GM19455 (cell line): ENCODE measurements around the gene SLC38A11.
A peak's percentile ranks its signal among the peaks of the same experiment; 100 is the strongest.

Experiments used
- ATAC-seq: cut with Tn5 transposase; IDR thresholded peaks from one replicate; pipeline ENCODE4 v1.9.1; 2021; ENCODE audit not compliant: unreplicated experiment

The SLC38A11 gene

GRCh38 chr2:164917296-164917903, 37.9 kb downstream of the SLC38A11 start:
- no peak for ATAC-seq

GRCh38 chr2:164915566-164915965, 39.8 kb downstream of the SLC38A11 start:
- no peak for ATAC-seq

- ATAC-seq = no peak
Observed at GRCh38 chr2:164913640-164914350, 41.5 kb downstream of the SLC38A11 start.

DNA sequence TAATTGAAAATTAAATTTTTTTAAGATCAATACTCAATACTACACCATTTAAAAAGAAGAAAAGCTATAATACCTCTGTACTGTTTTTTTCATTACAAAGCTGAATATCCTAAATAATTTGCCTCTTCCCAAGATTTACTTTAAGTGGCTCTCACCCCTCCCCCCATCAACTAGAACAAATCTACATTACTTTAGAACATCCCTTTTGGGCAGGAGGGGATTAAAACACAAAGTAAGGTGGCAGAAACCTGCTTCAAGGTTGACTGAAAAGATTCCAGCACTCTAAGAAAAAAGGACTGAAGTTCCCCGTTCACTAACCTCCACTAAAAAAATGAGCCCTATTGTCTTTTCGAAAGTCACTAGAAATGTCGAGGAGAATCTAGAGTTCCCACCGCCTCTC, 42.3 kb downstream of the SLC38A11 start:
- ATAC-seq = no peak

DNA sequence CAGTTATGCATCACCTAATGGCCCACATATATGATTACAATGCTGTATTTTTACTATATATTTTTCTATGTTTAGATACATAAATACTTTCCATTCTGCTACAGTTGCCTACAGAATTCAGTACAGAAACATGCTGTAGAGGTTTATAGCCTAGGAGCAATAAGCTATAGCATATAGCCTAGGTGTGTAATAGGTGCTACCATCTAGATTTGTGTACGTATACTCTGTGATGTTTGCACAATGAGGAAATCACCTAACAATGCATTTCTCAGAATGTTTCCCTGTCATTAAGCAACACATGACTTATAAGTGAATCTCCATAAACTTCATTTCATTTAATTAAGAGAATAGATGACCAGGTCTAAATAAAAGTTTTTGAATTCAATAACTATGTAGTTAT, 43.5 kb downstream of the SLC38A11 start:
- ATAC-seq = no peak

DNA sequence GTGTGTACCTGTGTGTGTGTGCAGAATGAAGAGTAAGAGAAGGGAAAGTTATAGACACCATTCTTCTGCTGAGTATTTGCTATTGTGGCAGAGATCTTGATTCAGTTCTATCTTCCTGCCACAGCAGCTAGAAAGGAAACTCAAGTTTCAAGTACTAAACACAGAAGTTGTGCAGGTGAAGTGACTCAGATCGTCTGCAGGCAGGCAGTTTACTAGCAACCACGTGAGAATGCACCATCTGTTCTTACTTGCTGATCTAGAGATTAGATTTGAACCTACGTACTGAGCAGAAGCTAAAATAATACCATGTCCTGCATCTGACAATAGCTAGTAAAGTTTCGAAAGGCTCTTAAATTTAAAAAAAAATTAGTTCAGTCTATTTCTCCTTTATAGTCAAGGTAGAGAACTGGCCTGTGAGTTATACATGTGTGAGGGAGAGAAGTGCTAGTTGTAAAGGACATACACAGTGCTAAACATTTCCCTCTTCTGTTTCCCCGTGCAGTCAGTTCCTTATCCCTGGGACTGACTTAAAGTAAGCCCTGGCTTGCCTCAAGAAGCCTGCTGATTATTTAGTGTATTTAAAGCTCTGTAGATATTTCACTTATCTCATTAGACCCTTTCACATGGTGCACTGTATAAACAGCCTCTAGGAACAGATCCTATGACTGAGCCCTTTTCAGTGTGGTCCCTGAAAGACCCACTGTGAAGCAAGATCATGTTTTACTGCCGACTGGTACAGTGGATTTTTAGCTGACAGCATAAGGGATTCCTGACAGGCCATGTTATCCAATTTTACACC, 45.0 kb downstream of the SLC38A11 start:
- ATAC-seq = peak; percentile 74

- no peak for ATAC-seq
Observed at GRCh38 chr2:164906947-164907346, 48.4 kb downstream of the SLC38A11 start.

DNA sequence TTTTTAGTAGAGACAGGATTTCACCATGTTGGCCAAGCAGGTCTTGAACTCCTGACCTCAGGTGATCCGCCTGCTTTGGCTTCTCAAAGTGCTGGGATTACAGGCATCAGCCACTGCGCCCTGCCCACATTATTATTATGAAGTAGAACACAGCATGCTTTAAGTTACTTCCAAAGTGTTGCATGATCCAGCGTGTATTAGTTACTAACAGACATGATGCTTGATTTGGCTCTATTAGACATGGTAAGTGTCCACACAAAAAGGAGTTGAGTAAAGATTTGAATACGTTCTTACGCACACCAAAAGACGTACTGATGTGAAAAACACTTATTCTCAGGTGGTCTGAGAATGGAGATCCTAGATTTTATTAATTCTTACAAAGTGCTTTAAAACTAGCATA, 50.0 kb downstream of the SLC38A11 start:
- ATAC-seq = no peak

DNA sequence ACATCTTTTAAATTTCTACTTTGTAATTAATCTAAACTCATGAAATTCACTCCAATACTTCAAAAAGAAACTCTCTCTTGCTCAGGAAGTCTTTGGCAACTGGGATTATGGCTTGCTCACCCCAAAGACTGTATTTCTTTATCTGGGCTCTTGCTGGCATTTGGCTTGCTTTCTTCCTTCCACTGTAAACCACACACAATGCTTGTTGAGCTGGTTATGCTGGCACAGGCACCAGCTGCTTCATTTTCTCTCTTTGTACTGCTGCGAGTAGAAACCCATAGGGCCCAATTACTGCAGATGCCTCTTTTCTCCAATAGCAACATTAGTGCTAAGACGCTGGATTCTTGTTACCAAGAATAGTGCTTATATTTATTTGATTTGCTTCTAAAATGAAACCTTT, 51.4 kb downstream of the SLC38A11 start:
- no peak for ATAC-seq

DNA sequence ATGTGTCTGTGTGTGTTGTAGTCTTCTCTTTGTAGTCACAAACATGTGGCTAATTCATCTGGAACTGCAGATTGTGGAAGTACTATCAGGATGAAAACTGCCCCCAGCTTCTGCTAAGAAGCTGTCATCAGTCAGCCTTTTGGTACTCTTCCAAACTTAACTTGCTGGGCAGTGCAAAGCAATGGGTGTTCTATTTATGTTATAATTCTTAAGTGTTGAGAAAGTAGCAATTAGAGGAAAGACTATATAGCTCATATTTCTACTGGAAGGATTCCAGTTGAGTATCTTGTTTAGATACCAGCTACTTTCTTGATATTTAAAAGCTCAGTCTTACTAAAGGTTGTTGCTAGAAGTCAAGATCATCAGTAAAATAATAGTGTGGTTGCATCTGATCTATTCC, 52.1 kb downstream of the SLC38A11 start:
- ATAC-seq = no peak

DNA sequence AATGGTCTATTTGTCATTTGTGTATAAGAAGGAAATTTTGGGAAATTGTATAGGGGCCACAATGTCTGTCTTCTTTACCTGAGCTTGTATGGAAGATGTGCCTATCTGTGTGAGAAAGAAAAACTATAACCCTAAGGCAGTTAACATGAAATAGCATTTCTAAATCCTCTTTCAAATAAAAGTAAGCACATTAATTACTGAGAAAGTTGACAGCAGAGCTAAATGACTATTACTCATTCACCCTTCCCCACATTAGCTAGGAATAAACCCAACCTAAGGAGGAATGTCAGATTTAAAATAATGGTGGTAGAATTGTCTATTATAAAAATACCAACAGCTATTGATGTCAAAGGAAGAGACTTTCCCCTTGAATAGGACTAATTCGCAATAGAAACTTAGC, 56.2 kb downstream of the SLC38A11 start:
- no peak for ATAC-seq

- no peak for ATAC-seq
Observed at GRCh38 chr2:164898475-164898874, 56.9 kb downstream of the SLC38A11 start.

DNA sequence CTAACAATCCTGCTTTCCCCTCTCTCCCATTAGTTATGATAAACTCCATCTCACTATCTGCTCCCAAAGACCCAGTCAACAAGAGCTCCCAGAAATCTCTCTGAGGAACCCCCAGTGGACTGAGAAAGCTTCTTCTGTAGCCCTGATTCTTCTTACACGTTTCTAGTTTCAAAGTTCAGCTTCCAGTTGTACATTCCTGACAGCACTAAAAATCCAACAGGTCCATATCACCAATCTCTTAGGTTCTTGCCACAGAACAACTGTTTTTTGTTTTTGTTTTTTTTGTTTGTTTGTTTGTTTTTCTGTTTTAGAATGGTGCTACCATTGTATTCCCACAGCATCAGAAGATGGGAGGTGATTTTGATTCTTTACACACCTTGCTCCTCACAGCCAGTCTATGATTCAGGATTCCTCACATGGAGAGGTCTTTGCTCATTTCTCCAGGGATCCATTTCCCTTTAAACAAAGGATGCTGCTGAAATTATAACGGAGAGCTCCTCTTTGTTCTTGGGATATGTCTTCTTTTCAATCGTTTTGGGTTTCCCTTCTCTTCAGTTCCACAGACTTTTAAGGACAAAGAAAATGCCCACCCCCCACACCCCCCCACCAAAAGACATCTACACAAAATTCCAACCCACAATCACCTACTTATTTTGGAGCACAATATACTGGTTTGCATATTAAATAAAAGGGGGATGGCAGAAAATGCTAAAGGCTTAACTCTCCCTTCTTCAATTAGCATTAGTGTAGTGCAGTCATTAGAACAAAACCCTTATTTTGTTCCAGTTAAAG, 57.7 kb downstream of the SLC38A11 start:
- ATAC-seq = no peak

DNA sequence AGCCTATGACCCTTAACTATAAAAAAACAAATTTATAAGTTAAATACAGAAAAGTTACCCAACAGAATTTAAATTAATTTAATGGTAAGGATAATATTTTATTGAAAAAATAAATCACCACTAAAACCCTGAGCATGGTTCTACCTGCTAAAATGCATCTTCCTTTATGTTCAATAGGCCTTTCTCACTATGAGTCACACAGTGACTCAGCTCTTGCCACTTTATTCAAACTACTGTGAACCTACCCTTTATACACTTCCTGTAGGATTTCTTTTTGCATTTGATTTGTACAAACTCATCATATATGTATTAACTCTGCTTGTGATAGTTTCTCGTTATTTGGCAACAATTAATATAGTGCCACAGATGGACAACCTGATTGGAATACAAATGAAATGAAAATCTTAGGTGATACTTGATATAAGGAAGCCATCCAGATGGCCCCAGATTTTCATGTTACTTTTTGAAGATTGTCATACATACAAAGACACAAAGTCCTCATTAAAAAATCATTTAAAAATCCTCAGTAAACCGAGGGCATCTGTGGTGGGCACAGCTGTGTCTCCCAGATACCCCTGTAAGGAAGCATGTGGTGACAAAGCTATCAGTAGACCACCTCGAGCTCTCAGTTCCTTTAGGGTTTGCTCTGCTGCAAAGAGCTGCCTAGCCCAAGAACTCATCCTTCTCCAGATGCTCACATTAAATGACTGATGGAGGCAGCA, 58.5 kb downstream of the SLC38A11 start:
- peak; percentile 98 for ATAC-seq

DNA sequence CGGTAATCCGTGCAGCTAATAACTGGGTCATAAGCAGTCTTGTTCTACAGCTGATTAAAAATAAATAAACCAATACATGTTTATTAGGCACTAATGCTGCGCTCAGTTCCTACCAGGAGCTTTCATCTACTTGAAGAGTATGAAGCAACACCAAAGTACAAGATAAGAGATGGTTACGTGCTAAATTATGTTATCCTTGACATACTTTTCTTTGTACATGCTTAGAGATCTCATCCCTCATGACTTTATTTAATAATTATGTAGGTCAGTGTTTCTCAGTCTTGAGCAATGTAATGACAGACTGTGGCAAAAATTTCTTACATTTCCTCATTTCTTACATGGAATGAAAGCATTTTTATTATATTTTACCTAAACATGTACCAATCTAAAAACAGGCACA, 59.1 kb downstream of the SLC38A11 start:
- ATAC-seq = no peak

DNA sequence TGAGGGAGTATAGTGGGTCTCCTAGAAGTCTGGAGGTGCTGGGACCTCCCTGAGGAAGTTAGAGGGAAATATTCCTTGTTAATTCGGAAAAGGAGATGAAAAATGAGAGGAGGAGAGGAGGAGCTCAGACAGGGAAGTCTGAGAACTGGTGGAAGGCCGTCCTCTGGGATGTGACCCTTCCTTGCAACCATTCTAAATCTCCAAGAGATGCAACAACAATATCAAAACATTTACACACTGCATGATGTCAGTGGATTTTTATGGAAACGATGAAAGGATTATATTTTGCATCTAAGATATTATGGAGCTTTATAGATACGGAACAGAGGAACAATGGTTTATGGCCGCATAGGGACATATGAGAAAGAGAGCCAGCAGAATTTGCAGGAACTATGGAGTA, 63.9 kb downstream of the SLC38A11 start:
- ATAC-seq = no peak

- no peak for ATAC-seq
Observed at GRCh38 chr2:164890544-164890943, 64.8 kb downstream of the SLC38A11 start.

DNA sequence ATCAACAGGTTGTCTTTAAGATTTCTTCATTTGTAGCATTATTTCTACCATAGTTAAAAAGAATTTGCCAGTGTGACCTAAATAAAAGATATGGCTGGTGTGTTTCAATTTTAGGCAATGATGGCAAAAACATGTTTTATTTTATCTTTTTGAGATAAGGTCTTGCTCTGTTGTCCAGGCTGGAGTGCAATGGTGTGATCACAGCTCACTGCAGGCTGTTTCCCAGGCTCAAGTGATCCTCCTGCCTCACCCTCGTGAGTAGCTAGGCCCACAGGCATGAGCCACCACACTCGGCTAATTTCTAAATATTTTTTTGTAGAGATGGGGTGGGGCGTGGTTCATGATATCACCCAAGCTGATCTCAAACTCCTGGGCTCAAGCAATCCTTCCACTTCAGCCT, 66.7 kb downstream of the SLC38A11 start:
- ATAC-seq = no peak

GRCh38 chr2:164887434-164888144, 67.7 kb downstream of the SLC38A11 start:
- no peak for ATAC-seq

GRCh38 chr2:164882276-164882675, 73.0 kb downstream of the SLC38A11 start:
- ATAC-seq = no peak
